ENCODE data around the gene SYCP2L.
"Not testable (repeated sequence)": the region's sequence is repeated elsewhere in the genome, so short reads cannot be mapped to it uniquely, and the experiment has no call there.

Gene SYCP2L

GRCh38 chr6:10886691-10887502 is at the start of gene SYCP2L:
SYCP2L (plus strand) TSS chr6:10887052; CDS start chr6:10887127, 75 bp downstream.
- DNase-seq (ENCODE audit: low spot score): peak; percentile 67

GRCh38 chr6:10837622-10837994 is 49.2 kb upstream of the SYCP2L start:
- DNase-seq (ENCODE audit: low spot score): peak; percentile 16

- peak; percentile 75 for DNase-seq (ENCODE audit: low spot score)
Measured at GRCh38 chr6:10837995-10838793, 48.7 kb upstream of the SYCP2L start, which contains the start of gene MAK. MAK (minus strand) TSS chr6:10838539; CDS start chr6:10830648, 7,891 bp downstream.

- DNase-seq (ENCODE audit: low spot score): no peak
Measured at GRCh38 chr6:10838794-10839333, 48.0 kb upstream of the SYCP2L start.

- DNase-seq (ENCODE audit: low spot score): no peak
Measured at GRCh38 chr6:10843554-10843953, 43.3 kb upstream of the SYCP2L start.

- no peak for DNase-seq (ENCODE audit: low spot score)
Measured at GRCh38 chr6:10847684-10848083, 39.2 kb upstream of the SYCP2L start.

GRCh38 chr6:10849901-10850300 is 37.0 kb upstream of the SYCP2L start:
- DNase-seq (ENCODE audit: low spot score): no peak

- DNase-seq (ENCODE audit: low spot score): no peak
Measured at GRCh38 chr6:10850728-10851127, 36.1 kb upstream of the SYCP2L start.

GRCh38 chr6:10852361-10852960 is 34.4 kb upstream of the SYCP2L start:
- no peak for DNase-seq (ENCODE audit: low spot score)

- DNase-seq (ENCODE audit: low spot score): not testable (repeated sequence)
Measured at GRCh38 chr6:10853849-10854300, 33.0 kb upstream of the SYCP2L start.

GRCh38 chr6:10854922-10855632 is 31.8 kb upstream of the SYCP2L start:
- no peak for DNase-seq (ENCODE audit: low spot score)

- no peak for DNase-seq (ENCODE audit: low spot score)
Measured at GRCh38 chr6:10857259-10857658, 29.6 kb upstream of the SYCP2L start.

- no peak for DNase-seq (ENCODE audit: low spot score)
Measured at GRCh38 chr6:10861086-10861485, 25.8 kb upstream of the SYCP2L start.

- no peak for DNase-seq (ENCODE audit: low spot score)
Measured at GRCh38 chr6:10862361-10862760, 24.5 kb upstream of the SYCP2L start.

- DNase-seq (ENCODE audit: low spot score): not testable (repeated sequence)
Measured at GRCh38 chr6:10863031-10863430, 23.8 kb upstream of the SYCP2L start.

GRCh38 chr6:10866709-10867108 is 20.1 kb upstream of the SYCP2L start:
- not testable (repeated sequence) for DNase-seq (ENCODE audit: low spot score)

- DNase-seq (ENCODE audit: low spot score): no peak
Measured at GRCh38 chr6:10867952-10868351, 18.9 kb upstream of the SYCP2L start.

GRCh38 chr6:10873374-10873773 is 13.5 kb upstream of the SYCP2L start:
- DNase-seq (ENCODE audit: low spot score): no peak

- DNase-seq (ENCODE audit: low spot score): no peak
Measured at GRCh38 chr6:10874207-10874606, 12.6 kb upstream of the SYCP2L start.

- no peak for DNase-seq (ENCODE audit: low spot score)
Measured at GRCh38 chr6:10875026-10875425, 11.8 kb upstream of the SYCP2L start.

GRCh38 chr6:10877012-10877411 is 9.8 kb upstream of the SYCP2L start:
- DNase-seq (ENCODE audit: low spot score): no peak

- no peak for DNase-seq (ENCODE audit: low spot score)
Measured at GRCh38 chr6:10877871-10878270, 9.0 kb upstream of the SYCP2L start.
